ENCODE measurements around the gene HOXC10.

Gene HOXC10

GRCh38 chr12:53959314-53959713 lies 25.6 kb upstream of the HOXC10 start:
- TF ChIP-seq CTCF (conservative IDR thresholded peaks at IDR 0.05; ENCODE audit: low read length) = no peak
- no peak for TF ChIP-seq EZH2phosphoT487 (IDR thresholded peaks at IDR 0.05; ENCODE audit: borderline replicate concordance)
- Histone ChIP-seq H3K4me2 (ENCODE audit: low read depth, low read length, poor library complexity, severe bottlenecking) (no peak overlapping the region), H3K36me3 (ENCODE audit: insufficient read depth, low read length) (no peaks in the 10 kb centered on the region), H3K9me3 (ENCODE audit: insufficient read depth, low read depth, low read length) (no peaks in the 10 kb centered on the region), H3K79me2 (ENCODE audit: insufficient read depth, low read length) (no peaks in the 10 kb centered on the region), H3F3A (ENCODE audit: low read depth) (0 out of 2 replicates have a peak, but pooled peaks cover 3% of the 10 kb centered on the region), H2AFZ (ENCODE audit: low read length) (no peak overlapping the region), H3K9me2 (replicated peaks; ENCODE audit: low read depth, low read length) (no peaks in the 10 kb centered on the region), H3K4me3 (ENCODE audit: low read length, poor library complexity, severe bottlenecking) (no peak overlapping the region), H3K9ac (ENCODE audit: low read depth, low read length, poor library complexity, severe bottlenecking) (no peak overlapping the region), H3K27me3 (ENCODE audit: insufficient read depth, low read length, poor library complexity, severe bottlenecking) (no peaks in the 10 kb centered on the region), H3K4me1 (ENCODE audit: insufficient read depth, low read length, poor library complexity, severe bottlenecking) (peaks cover 47% of the 10 kb centered on the region), H4K20me1 (ENCODE audit: insufficient read depth, low read length, poor library complexity, severe bottlenecking) (no peaks in the 10 kb centered on the region)

GRCh38 chr12:53960187-53961024 lies 24.5 kb upstream of the HOXC10 start:
- Histone ChIP-seq H3F3A (ENCODE audit: low read depth) (0 out of 2 replicates have a peak, but pooled peaks cover 3% of the 10 kb centered on the region), H3K4me1 (ENCODE audit: insufficient read depth, low read length, poor library complexity, severe bottlenecking) (peaks cover 56% of the 10 kb centered on the region), H3K4me2 (ENCODE audit: low read depth, low read length, poor library complexity, severe bottlenecking) (no peak overlapping the region), H3K9me3 (ENCODE audit: insufficient read depth, low read depth, low read length) (no peaks in the 10 kb centered on the region), H4K20me1 (ENCODE audit: insufficient read depth, low read length, poor library complexity, severe bottlenecking) (no peaks in the 10 kb centered on the region), H3K27me3 (ENCODE audit: insufficient read depth, low read length, poor library complexity, severe bottlenecking) (no peaks in the 10 kb centered on the region), H2AFZ (ENCODE audit: low read length) (no peak overlapping the region), H3K79me2 (ENCODE audit: insufficient read depth, low read length) (no peaks in the 10 kb centered on the region), H3K4me3 (ENCODE audit: low read length, poor library complexity, severe bottlenecking) (no peak overlapping the region), H3K36me3 (ENCODE audit: insufficient read depth, low read length) (no peaks in the 10 kb centered on the region), H3K9me2 (replicated peaks; ENCODE audit: low read depth, low read length) (no peaks in the 10 kb centered on the region), H3K9ac (ENCODE audit: low read depth, low read length, poor library complexity, severe bottlenecking) (no peak overlapping the region)
- no peak for TF ChIP-seq EZH2phosphoT487 (IDR thresholded peaks at IDR 0.05; ENCODE audit: borderline replicate concordance)
- TF ChIP-seq CTCF (conservative IDR thresholded peaks at IDR 0.05; ENCODE audit: low read length) = no peak

- Histone ChIP-seq H3K36me3 (ENCODE audit: insufficient read depth, low read length) (no peaks in the 10 kb centered on the region), H2AFZ (ENCODE audit: low read length) (no peak overlapping the region), H3F3A (ENCODE audit: low read depth) (0 out of 2 replicates have a peak, but pooled peaks cover 3% of the 10 kb centered on the region), H3K9me2 (replicated peaks; ENCODE audit: low read depth, low read length) (no peaks in the 10 kb centered on the region), H3K27me3 (ENCODE audit: insufficient read depth, low read length, poor library complexity, severe bottlenecking) (no peaks in the 10 kb centered on the region), H3K4me3 (ENCODE audit: low read length, poor library complexity, severe bottlenecking) (no peak overlapping the region), H4K20me1 (ENCODE audit: insufficient read depth, low read length, poor library complexity, severe bottlenecking) (no peaks in the 10 kb centered on the region), H3K4me2 (ENCODE audit: low read depth, low read length, poor library complexity, severe bottlenecking) (no peak overlapping the region), H3K79me2 (ENCODE audit: insufficient read depth, low read length) (peaks cover under 1% of the 10 kb centered on the region), H3K9me3 (ENCODE audit: insufficient read depth, low read depth, low read length) (no peaks in the 10 kb centered on the region), H3K9ac (ENCODE audit: low read depth, low read length, poor library complexity, severe bottlenecking) (no peak overlapping the region), H3K4me1 (ENCODE audit: insufficient read depth, low read length, poor library complexity, severe bottlenecking) (peaks cover 50% of the 10 kb centered on the region)
- no peak for TF ChIP-seq EZH2phosphoT487 (IDR thresholded peaks at IDR 0.05; ENCODE audit: borderline replicate concordance)
- no peak for TF ChIP-seq CTCF (conservative IDR thresholded peaks at IDR 0.05; ENCODE audit: low read length)
These were observed 23.8 kb upstream of the HOXC10 start for GRCh38 chr12:53961025-53961761.

Measured in Loucy (cell line).